ENCODE measurements around the gene NKD2.

Gene NKD2

GRCh38 chr5:1078851-1079250, 70.2 kb downstream of the NKD2 start:
- H3K9me2 ChIP-seq (replicated peaks; ENCODE audit: low read depth, low read length), result no peaks in the 10 kb centered on the region
- no peaks in the 10 kb centered on the region for H3K36me3 ChIP-seq (ENCODE audit: insufficient read depth, low read length)
- no peak overlapping the region for H3K4me3 ChIP-seq (ENCODE audit: low read length, poor library complexity, severe bottlenecking)
- H3K4me2 ChIP-seq (ENCODE audit: low read depth, low read length, poor library complexity, severe bottlenecking), result no peak overlapping the region
- H3F3A ChIP-seq (ENCODE audit: low read depth), result no peaks in the 10 kb centered on the region
- H3K9ac ChIP-seq (ENCODE audit: low read depth, low read length, poor library complexity, severe bottlenecking), result no peak overlapping the region
- no peaks in the 10 kb centered on the region for H3K27me3 ChIP-seq (ENCODE audit: insufficient read depth, low read length, poor library complexity, severe bottlenecking)
- TF ChIP-seq EZH2phosphoT487 (IDR thresholded peaks at IDR 0.05; ENCODE audit: borderline replicate concordance), result no peak
- TF ChIP-seq, protein P1, sequence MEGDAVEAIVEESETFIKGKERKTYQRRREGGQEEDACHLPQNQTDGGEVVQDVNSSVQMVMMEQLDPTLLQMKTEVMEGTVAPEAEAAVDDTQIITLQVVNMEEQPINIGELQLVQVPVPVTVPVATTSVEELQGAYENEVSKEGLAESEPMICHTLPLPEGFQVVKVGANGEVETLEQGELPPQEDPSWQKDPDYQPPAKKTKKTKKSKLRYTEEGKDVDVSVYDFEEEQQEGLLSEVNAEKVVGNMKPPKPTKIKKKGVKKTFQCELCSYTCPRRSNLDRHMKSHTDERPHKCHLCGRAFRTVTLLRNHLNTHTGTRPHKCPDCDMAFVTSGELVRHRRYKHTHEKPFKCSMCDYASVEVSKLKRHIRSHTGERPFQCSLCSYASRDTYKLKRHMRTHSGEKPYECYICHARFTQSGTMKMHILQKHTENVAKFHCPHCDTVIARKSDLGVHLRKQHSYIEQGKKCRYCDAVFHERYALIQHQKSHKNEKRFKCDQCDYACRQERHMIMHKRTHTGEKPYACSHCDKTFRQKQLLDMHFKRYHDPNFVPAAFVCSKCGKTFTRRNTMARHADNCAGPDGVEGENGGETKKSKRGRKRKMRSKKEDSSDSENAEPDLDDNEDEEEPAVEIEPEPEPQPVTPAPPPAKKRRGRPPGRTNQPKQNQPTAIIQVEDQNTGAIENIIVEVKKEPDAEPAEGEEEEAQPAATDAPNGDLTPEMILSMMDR (conservative IDR thresholded peaks at IDR 0.05; ENCODE audit: low read length), result no peak
- H3K4me1 ChIP-seq (ENCODE audit: insufficient read depth, low read length, poor library complexity, severe bottlenecking), result no peaks in the 10 kb centered on the region
- H3K9me3 ChIP-seq (ENCODE audit: insufficient read depth, low read depth, low read length), result no peaks in the 10 kb centered on the region
- no peaks in the 10 kb centered on the region for H4K20me1 ChIP-seq (ENCODE audit: insufficient read depth, low read length, poor library complexity, severe bottlenecking)
- H2AFZ ChIP-seq (ENCODE audit: low read length), result no peak overlapping the region
- H3K79me2 ChIP-seq (ENCODE audit: insufficient read depth, low read length), result no peaks in the 10 kb centered on the region

- Histone ChIP-seq H3K79me2 (ENCODE audit: insufficient read depth, low read length) (no peaks in the 10 kb centered on the region), H4K20me1 (ENCODE audit: insufficient read depth, low read length, poor library complexity, severe bottlenecking) (no peaks in the 10 kb centered on the region), H3K36me3 (ENCODE audit: insufficient read depth, low read length) (no peaks in the 10 kb centered on the region), H3K4me1 (ENCODE audit: insufficient read depth, low read length, poor library complexity, severe bottlenecking) (no peaks in the 10 kb centered on the region), H3K9me3 (ENCODE audit: insufficient read depth, low read depth, low read length) (no peaks in the 10 kb centered on the region), H2AFZ (ENCODE audit: low read length) (no peak overlapping the region), H3K9me2 (replicated peaks; ENCODE audit: low read depth, low read length) (no peaks in the 10 kb centered on the region), H3K4me3 (ENCODE audit: low read length, poor library complexity, severe bottlenecking) (no peak overlapping the region), H3K9ac (ENCODE audit: low read depth, low read length, poor library complexity, severe bottlenecking) (no peak overlapping the region), H3K4me2 (ENCODE audit: low read depth, low read length, poor library complexity, severe bottlenecking) (no peak overlapping the region), H3K27me3 (ENCODE audit: insufficient read depth, low read length, poor library complexity, severe bottlenecking) (no peaks in the 10 kb centered on the region), H3F3A (ENCODE audit: low read depth) (no peaks in the 10 kb centered on the region)
- TF ChIP-seq EZH2phosphoT487 (IDR thresholded peaks at IDR 0.05; ENCODE audit: borderline replicate concordance), result no peak
- TF ChIP-seq, protein P1 (conservative IDR thresholded peaks at IDR 0.05; ENCODE audit: low read length), result no peak
These were observed 70.9 kb downstream of the NKD2 start for GRCh38 chr5:1079486-1079885.

GRCh38 chr5:1079961-1080360, 71.4 kb downstream of the NKD2 start:
- H3K27me3 ChIP-seq (ENCODE audit: insufficient read depth, low read length, poor library complexity, severe bottlenecking), result no peaks in the 10 kb centered on the region
- no peaks in the 10 kb centered on the region for H4K20me1 ChIP-seq (ENCODE audit: insufficient read depth, low read length, poor library complexity, severe bottlenecking)
- no peaks in the 10 kb centered on the region for H3K79me2 ChIP-seq (ENCODE audit: insufficient read depth, low read length)
- H3K4me3 ChIP-seq (ENCODE audit: low read length, poor library complexity, severe bottlenecking), result no peak overlapping the region
- no peaks in the 10 kb centered on the region for H3K4me1 ChIP-seq (ENCODE audit: insufficient read depth, low read length, poor library complexity, severe bottlenecking)
- H3K9me2 ChIP-seq (replicated peaks; ENCODE audit: low read depth, low read length), result no peaks in the 10 kb centered on the region
- no peaks in the 10 kb centered on the region for H3K36me3 ChIP-seq (ENCODE audit: insufficient read depth, low read length)
- TF ChIP-seq, protein P1 (conservative IDR thresholded peaks at IDR 0.05; ENCODE audit: low read length), result no peak
- TF ChIP-seq EZH2phosphoT487 (IDR thresholded peaks at IDR 0.05; ENCODE audit: borderline replicate concordance), result no peak
- no peaks in the 10 kb centered on the region for H3F3A ChIP-seq (ENCODE audit: low read depth)
- H3K9ac ChIP-seq (ENCODE audit: low read depth, low read length, poor library complexity, severe bottlenecking), result no peak overlapping the region
- H2AFZ ChIP-seq (ENCODE audit: low read length), result no peak overlapping the region
- H3K9me3 ChIP-seq (ENCODE audit: insufficient read depth, low read depth, low read length), result no peaks in the 10 kb centered on the region
- H3K4me2 ChIP-seq (ENCODE audit: low read depth, low read length, poor library complexity, severe bottlenecking), result no peak overlapping the region
